ENCODE data around the gene GNL2.
A peak's percentile ranks its signal among the peaks of the same experiment; 100 is the strongest.
"Not testable (repeated sequence)": the region's sequence is repeated elsewhere in the genome, so short reads cannot be mapped to it uniquely, and the experiment has no call there.

Gene GNL2

GRCh38 chr1:37540036-37540785, 55.5 kb downstream of the GNL2 start:
- CTCF ChIA-PET: no interaction called here
- DNase-seq (ENCODE audit: low spot score): no peak
- POLR2A ChIA-PET (ENCODE audit: low non-redundant PET): no interaction called here
- no peak for TF ChIP-seq CTCF (conservative IDR thresholded peaks at IDR 0.05; ENCODE audit: low read depth)
- no peak overlapping the region for H3K27ac ChIP-seq

GRCh38 chr1:37539154-37539553, 56.6 kb downstream of the GNL2 start:
- DNase-seq (ENCODE audit: low spot score); POLR2A ChIA-PET (ENCODE audit: low non-redundant PET); H3K27ac ChIP-seq; CTCF ChIA-PET: not testable (repeated sequence)

GRCh38 chr1:37537378-37537777, 58.4 kb downstream of the GNL2 start:
- peak; percentile 18 for DNase-seq (ENCODE audit: low spot score)
- ChIA-PET POLR2A (ENCODE audit: low non-redundant PET) (no interaction called here), CTCF (interaction anchor here (1.9 kb wide), 1 partner anchor 23 kb away, joined by 7 read pairs; the partner anchor contains the start of gene MEAF6)
- no peak for TF ChIP-seq CTCF (conservative IDR thresholded peaks at IDR 0.05; ENCODE audit: low read depth)
- H3K27ac ChIP-seq: no peak overlapping the region

- DNase-seq (ENCODE audit: low spot score): no peak
- ChIA-PET CTCF (no interaction called here), POLR2A (ENCODE audit: low non-redundant PET) (no interaction called here)
- no peak for TF ChIP-seq CTCF (conservative IDR thresholded peaks at IDR 0.05; ENCODE audit: low read depth)
- no peak overlapping the region for H3K27ac ChIP-seq
Measured at GRCh38 chr1:37533317-37534093, 62.2 kb downstream of the GNL2 start.

GRCh38 chr1:37532418-37533156, 63.1 kb downstream of the GNL2 start:
- H3K27ac ChIP-seq; DNase-seq (ENCODE audit: low spot score); POLR2A ChIA-PET (ENCODE audit: low non-redundant PET): not testable (repeated sequence)
- CTCF ChIA-PET: interaction anchor here (0.6 kb wide), 2 partner anchors 43 to 59 kb away, joined by 3 read pairs; no protein-coding TSS in a partner anchor

- DNase-seq (ENCODE audit: low spot score); POLR2A ChIA-PET (ENCODE audit: low non-redundant PET); H3K27ac ChIP-seq: not testable (repeated sequence)
- CTCF ChIA-PET: interaction anchor here (0.6 to 1.5 kb wide), 3 partner anchors 16 to 151 kb away, joined by 3 read pairs; no protein-coding TSS in a partner anchor
Measured at GRCh38 chr1:37529888-37530287, 65.8 kb downstream of the GNL2 start.

- POLR2A ChIA-PET (ENCODE audit: low non-redundant PET): no interaction called here
- CTCF ChIA-PET: no interaction called here
- no peak for TF ChIP-seq CTCF (conservative IDR thresholded peaks at IDR 0.05; ENCODE audit: low read depth)
- H3K27ac ChIP-seq: no peak overlapping the region
- DNase-seq (ENCODE audit: low spot score): no peak
Measured at GRCh38 chr1:37519613-37520012, 76.1 kb downstream of the GNL2 start.

GRCh38 chr1:37518929-37519328, 76.8 kb downstream of the GNL2 start:
- POLR2A ChIA-PET (ENCODE audit: low non-redundant PET): not testable (repeated sequence)

GRCh38 chr1:37518241-37518640, 77.5 kb downstream of the GNL2 start:
- POLR2A ChIA-PET (ENCODE audit: low non-redundant PET); DNase-seq (ENCODE audit: low spot score); H3K27ac ChIP-seq; CTCF ChIA-PET: not testable (repeated sequence)

More at GRCh38 chr1:37518929-37519328, 76.8 kb downstream of the GNL2 start:
- DNase-seq (ENCODE audit: low spot score); H3K27ac ChIP-seq; CTCF ChIA-PET: not testable (repeated sequence)

Measured in RWPE1 (cell line).